ENCODE results near the gene SLC8A1.

DNA sequence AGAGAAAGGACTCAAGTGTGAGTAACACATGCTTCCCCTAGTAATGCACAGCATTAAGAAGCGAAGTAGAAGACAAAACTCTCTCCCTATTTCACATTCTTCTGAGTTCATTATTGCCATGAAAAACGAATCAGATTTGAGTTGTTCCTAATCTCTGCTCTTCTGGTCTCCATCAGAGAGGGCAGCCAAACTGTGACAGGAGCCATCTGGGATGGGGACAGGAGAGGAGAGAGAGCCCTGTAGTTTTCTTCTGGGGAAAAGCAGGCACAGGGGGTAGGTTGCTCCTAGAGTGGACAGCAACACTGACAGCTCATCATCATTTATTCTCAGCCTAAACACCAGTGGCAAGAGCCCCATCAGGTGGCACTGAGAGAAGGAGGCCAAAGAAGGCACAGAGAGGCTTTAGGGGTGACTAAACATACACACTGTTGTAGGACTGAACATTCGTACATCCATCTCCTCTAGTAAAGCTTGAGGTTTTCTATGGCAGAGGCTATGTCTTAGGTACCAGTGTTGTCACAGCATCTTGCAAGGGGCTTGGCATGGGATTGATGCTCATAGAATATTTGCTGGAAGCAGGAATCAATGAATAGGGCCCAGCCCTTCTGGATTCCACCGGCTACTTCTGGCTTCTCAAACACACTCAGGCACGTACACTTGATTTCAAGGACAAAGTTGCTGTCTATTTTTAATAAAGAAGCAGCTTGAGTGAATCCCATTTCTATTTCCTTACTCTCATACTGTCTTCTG, 33.1 kb downstream of the SLC8A1 start:
- TF ChIP-seq, protein P1, sequence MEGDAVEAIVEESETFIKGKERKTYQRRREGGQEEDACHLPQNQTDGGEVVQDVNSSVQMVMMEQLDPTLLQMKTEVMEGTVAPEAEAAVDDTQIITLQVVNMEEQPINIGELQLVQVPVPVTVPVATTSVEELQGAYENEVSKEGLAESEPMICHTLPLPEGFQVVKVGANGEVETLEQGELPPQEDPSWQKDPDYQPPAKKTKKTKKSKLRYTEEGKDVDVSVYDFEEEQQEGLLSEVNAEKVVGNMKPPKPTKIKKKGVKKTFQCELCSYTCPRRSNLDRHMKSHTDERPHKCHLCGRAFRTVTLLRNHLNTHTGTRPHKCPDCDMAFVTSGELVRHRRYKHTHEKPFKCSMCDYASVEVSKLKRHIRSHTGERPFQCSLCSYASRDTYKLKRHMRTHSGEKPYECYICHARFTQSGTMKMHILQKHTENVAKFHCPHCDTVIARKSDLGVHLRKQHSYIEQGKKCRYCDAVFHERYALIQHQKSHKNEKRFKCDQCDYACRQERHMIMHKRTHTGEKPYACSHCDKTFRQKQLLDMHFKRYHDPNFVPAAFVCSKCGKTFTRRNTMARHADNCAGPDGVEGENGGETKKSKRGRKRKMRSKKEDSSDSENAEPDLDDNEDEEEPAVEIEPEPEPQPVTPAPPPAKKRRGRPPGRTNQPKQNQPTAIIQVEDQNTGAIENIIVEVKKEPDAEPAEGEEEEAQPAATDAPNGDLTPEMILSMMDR (IDR thresholded peaks at IDR 0.05): no peak
- TF ChIP-seq POLR2A (IDR thresholded peaks at IDR 0.05): no peak
